ENCODE data around the gene HMGCS1.

GRCh38 chr5:43304525-43304924 is 8.7 kb downstream of the HMGCS1 start:
- TF ChIP-seq CTCF (IDR thresholded peaks at IDR 0.05; ENCODE audit: borderline replicate concordance, extremely low read depth, low read length, poor library complexity, severe bottlenecking) (no peak), EZH2 (IDR thresholded peaks at IDR 0.05; ENCODE audit: borderline replicate concordance, low read depth, low read length, severe bottlenecking) (no peak)

Data from DND-41 (cell line).